ENCODE results near the gene LIN7C.
A peak's percentile ranks its signal among the peaks of the same experiment; 100 is the strongest.
"Not testable (repeated sequence)": the region's sequence is repeated elsewhere in the genome, so short reads cannot be mapped to it uniquely, and the experiment has no call there.

Gene LIN7C, protein sequence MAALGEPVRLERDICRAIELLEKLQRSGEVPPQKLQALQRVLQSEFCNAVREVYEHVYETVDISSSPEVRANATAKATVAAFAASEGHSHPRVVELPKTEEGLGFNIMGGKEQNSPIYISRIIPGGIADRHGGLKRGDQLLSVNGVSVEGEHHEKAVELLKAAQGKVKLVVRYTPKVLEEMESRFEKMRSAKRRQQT

DNA sequence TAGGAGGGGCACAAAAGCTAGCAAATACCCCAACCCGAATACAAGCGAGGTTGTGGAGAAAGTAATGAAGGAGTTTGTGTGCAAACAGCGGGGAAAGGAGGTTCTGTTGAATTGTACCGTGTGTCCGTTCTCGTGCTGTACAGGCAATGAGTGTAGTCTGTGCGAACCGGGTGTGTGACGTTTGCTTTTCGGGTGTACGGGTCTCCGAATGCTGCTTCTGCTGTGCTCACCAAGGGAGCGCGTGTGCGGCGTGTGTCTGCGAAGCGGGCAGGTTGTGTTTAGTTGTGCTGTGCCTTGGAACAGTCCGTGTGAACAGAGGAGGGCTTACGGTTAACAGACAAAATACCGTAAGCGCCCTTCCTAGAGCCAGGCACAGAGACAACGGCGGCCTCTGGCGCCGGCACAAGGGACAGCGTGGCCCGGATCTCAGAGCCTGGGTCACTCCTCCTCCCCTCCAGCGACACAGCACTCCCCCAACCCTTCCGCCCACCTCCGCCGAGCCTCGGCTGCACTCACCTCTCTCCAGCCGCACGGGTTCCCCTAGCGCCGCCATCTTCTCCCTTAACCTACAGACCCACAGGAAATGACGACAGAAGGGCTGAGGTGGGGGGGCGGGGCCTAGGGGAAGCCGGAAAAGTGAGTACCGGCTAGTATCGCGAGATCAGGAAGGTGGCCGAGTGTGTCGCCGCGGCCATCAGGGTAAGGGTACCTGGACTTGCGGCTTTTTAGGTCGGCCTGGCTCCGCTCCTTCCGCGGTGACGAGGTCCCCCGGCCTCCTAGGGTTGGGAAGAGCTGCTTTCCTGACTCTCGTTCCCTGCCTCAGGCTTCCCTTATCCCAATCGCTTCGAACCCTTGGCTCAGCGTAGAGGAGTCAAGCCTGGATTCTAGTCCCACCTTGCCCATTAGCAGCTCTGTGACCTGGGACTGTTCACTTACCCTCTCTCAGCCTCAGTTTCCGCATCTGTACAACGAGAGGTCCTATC is at the start of gene LIN7C:
TSS of gene LIN7C (minus strand) at position 570 of the 983 bp plus-strand sequence. CDS start at position 553, 17 bp downstream.
- DNase-seq (ENCODE audit: low spot score), result peak; percentile 94

DNA sequence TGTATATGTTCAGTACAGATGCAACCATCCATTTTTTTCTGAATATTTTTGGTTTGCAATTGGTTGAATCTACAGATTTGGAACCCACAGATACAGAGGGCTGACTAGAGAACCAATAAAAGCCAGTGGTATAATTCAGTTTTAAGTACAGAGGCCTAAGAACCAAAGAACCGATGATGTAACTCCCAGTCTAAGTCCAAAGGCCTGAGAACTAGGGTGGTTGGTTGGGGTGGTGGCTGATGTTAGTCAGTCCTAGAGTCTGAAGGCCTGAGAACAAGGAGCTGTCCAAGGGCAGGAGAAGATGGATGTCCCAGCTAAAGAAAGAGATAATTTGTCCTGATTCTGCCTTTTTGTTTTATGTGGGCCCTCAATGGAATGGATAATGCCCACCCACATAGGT is 48.7 kb upstream of the LIN7C start:
- no peak for DNase-seq (ENCODE audit: low spot score)

DNA sequence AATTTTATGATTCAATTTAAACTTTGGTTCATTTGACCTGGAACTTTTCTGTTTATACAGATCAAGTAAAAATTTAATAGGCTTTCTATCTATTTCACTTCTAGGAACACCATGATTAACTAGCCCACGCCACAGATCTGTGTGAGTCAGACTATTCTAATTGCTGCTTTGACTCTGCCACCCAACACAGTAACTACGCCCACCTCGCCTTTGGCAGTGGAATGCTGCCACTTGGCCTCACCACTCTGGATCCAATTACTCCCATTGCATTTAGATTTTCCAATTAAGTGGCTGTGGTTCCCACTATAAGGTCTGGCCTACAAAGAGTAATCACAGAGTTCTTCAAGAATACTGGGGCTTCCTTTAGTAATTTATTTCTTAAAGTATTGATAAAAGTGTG is 46.6 kb upstream of the LIN7C start:
- DNase-seq (ENCODE audit: low spot score), result peak; percentile 45

DNA sequence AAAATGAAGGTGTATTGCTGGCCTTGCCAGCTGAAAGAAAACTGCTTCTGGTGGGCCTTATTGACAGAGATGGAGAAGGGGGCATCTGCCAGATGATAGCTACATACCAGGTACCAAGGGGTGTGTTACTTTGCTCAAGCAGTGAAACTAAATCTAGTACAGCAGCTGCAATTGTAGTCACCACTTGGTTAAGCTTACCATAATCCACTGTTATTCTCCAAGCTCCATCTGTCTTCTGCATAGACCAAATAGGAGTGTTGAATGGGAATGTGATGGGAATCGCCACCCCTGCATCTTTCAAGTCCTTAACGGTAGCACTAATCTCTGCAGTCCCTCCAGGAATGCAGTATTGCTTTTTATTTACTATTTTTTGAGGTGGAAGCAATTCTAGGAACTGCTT is 45.8 kb upstream of the LIN7C start:
- DNase-seq (ENCODE audit: low spot score), result no peak

DNA sequence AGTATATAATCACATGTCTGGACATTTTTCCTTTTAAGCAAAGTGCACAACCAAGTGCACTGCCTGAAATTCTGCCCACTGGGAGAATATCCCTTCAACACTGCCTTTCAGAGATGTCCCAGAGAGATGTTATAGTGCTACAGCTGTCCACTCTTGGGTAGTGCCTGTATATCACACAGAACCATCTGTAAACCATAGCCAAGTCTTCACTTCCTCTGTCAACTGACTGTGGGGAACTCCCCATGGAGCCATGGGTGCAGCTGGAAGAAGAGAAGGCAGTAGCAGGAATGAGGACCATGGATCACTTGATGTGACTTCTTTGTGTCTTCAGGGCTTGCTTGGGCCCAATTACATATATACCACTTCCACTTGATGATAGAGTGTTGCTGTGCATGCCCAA is 44.6 kb upstream of the LIN7C start:
- no peak for DNase-seq (ENCODE audit: low spot score)

DNA sequence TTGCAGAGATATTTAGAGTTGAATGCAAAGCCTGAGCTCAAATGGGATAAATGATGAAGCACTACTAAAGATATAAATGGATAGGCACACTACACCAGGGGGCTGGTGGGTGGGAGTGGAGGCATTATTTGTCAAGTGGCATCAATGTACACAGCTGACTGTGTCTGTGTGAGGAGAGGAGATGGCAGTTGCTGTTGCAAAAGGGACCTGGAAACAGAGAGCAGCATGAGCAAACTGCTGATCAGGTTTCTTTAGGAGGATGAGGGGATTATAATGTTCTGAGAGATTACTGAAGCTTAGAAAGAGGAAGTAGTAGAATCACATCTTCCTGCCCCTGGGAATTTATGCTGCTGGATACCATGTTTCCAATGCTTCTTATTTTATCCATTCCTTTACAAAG is 39.4 kb upstream of the LIN7C start:
- no peak for DNase-seq (ENCODE audit: low spot score)

DNA sequence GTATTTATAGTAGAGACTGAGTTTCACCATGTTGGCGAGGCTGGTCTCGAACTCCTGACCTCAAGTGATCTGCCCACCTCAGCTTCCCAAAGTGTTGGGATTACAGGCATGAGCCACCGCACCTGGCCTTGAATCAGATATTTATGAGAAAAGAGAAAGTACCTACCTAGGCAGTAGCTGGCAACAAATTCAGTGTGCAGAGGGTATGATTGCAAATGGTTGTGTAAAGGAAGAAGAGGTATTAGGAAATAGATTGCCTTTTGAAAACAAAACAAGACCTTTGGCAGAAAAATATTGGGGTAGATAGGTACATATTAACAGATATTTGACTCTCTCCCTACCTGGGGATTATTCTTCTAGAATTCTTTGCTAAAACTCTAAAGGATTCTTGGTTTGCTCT is 38.5 kb upstream of the LIN7C start:
- no peak for DNase-seq (ENCODE audit: low spot score)

DNA sequence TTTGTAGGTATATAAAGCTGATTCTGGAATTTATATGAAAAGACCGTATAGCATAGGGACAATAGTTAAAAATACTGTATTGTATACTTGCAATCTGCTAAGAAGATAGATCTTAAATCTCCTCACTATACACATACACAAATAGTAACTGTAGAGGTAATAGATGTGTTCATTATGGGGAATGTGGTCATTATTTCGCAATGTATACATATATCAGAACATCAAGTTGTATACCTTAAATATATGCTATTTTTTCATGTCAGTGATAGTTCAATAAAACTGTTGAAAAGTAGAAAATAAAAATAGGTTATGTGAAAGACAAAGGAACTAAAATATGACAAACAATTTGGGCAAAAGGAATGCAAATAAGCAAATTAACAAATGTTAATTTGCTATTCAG is 35.2 kb upstream of the LIN7C start:
- DNase-seq (ENCODE audit: low spot score), result no peak

DNA sequence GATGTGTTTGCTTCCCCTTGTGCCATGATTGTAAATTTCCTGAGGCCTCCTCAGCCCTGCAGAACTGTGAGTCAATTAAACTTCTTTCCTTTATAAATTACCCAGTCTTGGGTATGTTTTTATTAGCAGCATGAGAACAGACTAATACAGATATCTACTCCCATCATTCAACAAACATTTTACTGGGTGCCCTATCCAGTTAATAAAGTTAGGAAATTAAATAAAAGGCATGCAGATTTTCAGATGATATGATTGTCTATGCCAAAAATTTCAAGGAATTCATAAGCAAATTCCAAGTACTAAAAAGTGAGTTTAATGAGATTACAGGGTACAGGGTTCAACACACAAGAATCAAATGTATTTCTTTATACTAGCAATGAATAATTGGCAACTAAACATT is 33.5 kb upstream of the LIN7C start:
- DNase-seq (ENCODE audit: low spot score), result no peak

DNA sequence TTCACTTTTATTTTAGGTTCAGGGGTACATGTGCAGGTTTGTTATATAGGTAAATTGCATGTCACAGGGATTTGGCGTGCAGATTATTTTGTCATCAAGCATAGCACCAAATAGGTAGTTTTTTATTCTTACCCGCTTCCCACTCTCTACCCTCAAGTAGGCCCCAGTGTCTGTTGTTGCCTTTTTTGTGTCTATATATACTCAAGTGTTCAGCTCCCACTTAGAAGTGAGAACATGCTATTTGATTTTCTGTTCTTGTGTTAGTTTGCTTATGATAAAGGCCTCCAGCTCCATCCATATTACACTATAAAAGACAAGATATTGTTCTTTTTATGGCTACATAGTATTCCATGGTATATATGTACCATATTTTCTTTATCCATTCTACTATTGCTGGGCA is 28.5 kb upstream of the LIN7C start:
- DNase-seq (ENCODE audit: low spot score), result no peak

DNA sequence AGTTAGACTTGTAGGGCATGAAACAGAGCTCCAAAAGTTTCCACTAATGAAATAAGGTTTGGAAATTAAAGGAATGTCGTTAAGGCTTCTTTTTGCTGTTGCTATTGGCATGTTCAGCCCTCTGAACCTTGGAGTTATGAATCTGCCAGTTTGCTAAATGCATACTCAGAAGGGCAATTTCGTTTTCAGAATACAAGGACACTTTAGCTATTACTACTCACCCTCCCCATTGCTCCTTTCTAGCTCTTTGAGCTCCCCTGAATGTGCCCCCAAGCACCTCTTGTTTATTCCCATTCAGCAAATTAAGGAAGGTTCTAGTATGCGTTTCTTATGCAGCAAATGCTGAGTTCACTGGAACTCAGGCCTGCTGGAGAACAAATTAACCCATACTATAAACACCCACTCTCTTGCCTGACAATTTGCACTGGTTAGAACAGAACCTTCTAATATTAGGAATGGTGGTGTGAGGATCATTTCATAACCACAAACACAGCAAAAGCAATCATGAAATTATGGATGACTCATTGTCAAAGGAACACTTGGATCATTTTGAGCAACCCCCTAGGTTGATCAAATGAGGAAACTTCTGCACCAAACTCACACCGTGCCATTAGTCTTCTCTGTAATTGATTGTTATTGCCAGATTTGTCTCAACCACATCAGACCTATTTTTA is 26.2 kb upstream of the LIN7C start:
- DNase-seq (ENCODE audit: low spot score), result no peak

DNA sequence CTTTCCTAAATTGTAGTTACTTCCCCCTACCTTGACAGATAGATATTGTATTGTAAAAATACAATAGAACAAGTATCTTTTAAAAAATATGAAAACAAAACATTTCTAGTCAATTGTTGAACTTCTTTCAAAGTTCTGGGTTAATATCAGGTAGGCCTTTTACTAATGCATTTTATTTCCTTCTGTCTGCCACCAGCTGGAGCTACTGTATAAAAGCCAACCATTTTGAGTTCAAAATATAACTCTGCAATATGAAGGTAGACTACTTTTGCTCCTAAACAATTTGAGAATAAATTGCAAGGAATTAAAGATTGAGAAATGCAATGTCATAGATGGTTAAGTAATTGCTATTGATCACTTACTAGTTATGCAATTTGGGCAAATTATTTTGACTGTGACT is 22.1 kb upstream of the LIN7C start:
- DNase-seq (ENCODE audit: low spot score), result no peak

DNA sequence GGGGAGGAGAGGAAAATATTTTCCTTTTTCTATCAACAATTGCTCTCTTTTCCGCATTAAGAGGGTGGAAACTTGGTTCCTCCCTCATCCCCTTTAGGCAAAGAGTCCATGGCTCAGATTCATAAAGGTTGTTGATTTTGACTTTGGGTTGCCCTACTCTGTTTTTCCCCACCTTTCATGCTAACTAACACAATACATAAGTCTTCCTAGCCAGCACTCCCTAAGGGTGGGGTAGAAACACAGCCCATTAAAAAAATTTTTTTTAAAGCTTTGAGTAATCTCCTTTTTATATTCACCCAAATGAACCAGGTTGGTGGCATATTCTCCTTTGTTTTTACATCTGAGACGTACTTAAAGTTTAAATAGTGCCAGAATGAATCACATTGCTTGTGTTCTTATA is 20.0 kb upstream of the LIN7C start:
- no peak for DNase-seq (ENCODE audit: low spot score)

DNA sequence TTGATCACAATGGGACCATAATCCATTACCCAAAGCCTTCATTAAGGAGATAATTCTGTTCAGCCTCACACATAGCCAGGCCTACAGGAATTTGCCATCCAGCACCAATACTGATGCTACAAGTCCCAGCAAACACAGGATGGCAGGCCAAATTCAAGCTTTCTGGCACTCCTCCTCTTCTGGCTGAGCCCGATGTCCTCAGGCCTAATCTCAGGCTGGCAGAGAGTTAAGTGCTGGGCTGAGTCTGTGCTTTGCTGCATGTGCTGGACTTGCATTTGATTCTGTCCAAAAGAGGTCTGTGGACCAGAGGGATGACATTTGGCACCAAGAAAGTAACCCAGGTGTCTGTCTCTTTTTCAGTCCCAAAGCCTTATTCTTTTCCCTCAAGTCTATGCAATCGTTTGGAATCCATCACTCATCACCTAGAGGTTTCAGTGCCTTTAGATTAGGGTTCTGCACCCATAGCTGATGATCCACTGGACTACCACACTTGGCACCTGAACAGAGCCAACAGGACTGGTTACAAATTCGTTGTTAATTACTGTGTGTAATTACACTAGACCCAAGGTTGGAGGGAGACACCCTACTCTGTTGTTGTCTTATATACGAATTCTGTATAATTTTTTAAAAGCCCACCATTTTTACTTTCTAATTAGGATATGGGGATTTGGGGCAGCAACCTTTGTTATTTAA is 19.4 kb upstream of the LIN7C start:
- no peak for DNase-seq (ENCODE audit: low spot score)

DNA sequence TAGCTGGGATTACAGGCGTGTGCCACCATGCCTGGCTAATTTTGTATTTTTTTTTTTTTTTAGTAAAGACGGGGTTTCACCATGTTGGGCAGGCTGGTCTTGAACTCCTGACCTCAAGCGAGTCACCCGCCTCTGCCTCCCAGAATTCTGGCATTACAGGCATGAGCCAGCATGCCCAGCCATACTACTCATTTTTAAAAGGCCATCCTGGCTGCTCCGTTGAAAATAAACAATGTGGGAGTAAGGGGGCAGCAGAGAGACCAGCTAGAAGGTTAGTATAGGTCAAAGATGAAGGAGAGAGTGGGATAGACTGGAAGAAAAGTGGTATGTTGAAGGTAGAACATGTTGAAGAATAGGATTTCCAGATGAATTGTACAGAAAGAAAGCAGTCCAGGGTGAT is 17.6 kb upstream of the LIN7C start:
- DNase-seq (ENCODE audit: low spot score), result peak; percentile 61

DNA sequence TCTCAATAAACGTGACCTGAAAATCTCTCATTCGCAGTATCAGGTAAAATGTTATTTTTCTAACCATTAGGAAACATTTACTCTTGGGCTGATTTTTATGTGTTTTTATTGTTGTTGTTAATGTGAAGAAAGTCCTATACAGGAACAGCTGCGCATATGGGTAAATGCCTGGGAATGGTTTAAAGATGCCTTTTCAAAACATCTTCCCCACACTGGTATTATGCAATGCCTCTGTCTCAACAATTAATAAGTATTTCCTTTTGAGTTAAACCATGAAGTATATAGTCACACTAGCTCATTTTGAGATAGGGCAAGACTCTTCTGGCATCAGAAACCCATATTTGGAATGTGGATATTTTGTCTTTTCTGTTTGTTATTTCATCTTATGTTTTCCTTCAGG is 13.7 kb upstream of the LIN7C start:
- DNase-seq (ENCODE audit: low spot score), result no peak

DNA sequence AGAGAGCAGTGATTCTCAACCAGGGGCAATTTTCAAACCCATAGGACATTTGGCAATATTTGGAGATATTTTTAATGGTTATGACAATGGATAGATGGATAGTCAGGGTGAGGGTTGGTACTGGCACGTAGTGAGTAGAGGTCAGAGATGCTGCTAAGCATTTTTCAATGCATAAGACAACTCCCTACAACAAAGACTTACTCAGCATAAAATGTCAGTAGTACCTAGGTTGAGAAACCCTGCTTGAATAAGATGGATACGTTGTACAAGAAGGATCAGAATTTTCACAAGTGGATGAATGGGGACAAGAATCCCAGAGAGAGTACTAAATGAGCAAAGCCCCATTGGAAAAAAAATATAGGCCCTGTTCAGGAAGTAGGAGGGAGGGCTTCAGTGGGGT is 11.9 kb upstream of the LIN7C start:
- no peak for DNase-seq (ENCODE audit: low spot score)

DNA sequence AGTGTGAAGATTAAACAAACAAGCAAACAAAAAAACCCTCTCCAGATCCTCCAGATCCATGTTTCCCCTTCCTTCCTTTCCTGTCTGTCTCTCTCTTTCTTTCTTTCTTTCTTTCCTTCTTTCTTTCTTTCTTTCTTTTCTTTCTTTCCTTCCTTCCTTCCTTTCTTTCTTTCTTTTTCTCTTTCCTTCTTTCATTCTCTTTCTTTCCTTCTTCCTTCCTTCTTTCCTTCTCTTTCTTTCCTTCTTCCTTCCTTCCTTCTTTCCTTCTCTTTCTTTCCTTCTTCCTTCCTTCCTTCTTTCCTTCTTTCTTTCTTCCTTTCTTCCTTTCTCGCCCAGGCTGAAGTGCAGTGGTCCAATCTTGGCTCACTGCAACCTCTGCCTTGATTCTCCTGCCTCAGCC is 10.9 kb upstream of the LIN7C start:
- DNase-seq (ENCODE audit: low spot score), result not testable (repeated sequence)

DNA sequence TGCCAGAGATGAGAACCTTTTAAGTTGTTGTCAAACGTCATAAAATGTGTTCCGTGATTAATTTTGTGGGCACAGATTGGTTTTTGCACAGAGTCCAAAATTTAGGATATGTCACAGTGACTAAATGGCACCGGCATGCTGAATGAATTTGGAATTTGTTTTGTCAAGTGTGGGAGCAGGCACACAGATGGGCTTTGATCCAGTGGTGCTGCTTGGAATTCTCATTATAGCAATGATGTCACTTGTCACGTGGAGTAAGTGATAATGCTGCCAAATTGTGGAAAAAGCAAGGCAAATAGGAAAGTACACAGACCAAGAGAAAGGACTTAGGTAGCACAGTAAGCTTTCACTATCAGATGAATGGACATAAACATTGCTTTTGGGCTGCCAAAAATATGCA is 8.0 kb upstream of the LIN7C start:
- no peak for DNase-seq (ENCODE audit: low spot score)

DNA sequence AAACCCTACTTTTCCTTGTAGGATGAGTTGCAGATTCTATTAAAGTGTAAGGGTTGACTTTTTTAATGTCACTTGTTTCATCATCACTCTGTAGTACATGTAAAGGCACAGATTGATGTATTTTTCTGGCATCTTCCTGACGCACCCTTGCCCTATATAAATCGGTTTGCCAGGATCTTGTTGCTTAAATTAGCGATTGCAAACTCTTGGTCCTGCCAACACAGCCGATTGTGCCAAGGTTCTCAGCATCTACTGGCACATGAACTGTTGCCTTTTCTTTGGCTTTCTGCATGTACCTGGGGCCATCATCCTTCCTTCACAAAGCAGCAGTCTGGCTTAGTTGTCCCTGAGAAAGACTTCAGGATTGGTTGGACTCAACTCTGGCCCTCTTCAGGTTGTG is 7.5 kb upstream of the LIN7C start:
- no peak for DNase-seq (ENCODE audit: low spot score)

DNA sequence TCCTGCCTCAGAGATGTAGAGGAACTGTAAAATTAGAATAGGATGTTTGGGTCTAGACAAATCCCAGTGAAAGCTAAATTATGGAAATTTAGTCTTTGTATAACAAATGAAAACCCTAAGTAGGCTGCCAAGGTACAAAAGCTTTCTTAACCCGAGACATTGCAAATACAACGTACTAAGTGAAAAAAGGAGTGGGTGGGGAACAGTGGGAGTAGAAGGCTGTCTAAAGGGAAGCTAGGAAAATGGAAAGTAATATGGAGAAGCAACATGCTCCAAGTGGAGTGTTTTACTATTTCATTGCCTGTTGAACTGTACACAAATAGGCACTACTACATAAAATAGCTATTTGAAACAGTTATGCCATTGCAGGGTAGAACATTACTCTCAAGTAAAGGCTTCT is 6.8 kb upstream of the LIN7C start:
- no peak for DNase-seq (ENCODE audit: low spot score)

DNA sequence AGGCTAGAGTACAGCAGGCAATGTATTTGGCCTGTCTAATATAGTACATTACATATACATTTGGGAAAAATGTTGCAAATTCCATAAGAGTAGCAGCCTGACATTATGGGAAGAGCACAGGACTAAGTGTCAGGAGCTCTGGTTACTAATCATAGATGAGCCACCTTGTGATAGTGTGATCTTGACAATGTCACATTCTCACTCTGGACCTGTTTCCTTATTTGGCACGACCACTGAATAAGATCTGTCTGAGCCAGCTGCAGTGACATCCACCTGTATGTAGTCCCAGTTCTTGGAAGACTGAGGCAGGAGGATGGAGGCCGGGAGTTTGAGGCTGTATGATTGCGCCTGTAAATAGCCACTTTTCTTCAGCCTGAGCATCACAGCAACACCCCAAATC is 5.7 kb upstream of the LIN7C start:
- DNase-seq (ENCODE audit: low spot score), result no peak
